NCI-H510A (cell line): ENCODE measurements around the gene MLYCD.

Source experiments
- DNase-seq: peaks from one replicate; lab custom pipeline; 2025; lab: John Stamatoyannopoulos, UW

The MLYCD gene

DNA sequence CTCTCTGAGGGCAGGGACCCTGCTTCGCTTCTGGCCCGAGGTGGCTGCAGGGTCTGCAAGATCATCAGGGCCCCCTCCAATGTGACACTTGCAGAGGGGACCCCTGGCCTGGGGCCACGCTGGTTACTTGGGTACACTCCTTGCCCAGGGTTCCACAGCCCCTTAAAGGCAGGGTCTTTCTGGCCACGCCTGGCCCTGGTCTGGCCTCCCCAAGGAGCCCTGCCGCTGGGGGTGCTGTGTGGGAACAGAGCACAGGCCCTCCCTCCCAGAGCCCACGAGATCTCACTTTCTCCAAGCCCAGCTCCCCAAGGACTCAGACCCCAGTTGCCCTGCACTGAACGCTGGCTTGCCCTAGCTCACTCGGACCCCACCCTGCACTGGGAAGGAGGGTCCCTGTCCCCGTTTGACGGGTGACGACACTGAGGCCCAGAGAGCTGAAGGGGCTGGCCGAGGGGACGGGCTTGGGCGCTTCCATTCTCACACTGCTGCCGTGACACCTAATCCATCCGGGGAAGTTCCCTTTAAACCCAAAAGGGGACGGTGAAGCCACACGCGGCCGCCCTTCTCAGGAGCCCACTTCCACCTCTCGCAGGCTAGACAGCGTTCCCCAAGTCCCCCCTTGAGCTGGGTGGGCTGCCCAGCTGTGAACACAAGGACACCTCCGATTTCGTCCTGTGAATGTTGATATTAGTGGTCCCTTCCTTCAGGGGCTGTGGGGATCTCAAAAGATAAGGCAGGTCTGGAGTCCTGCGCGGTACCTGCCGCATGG lies 27.2 kb downstream of the MLYCD start:
- DNase-seq = no peak

DNA sequence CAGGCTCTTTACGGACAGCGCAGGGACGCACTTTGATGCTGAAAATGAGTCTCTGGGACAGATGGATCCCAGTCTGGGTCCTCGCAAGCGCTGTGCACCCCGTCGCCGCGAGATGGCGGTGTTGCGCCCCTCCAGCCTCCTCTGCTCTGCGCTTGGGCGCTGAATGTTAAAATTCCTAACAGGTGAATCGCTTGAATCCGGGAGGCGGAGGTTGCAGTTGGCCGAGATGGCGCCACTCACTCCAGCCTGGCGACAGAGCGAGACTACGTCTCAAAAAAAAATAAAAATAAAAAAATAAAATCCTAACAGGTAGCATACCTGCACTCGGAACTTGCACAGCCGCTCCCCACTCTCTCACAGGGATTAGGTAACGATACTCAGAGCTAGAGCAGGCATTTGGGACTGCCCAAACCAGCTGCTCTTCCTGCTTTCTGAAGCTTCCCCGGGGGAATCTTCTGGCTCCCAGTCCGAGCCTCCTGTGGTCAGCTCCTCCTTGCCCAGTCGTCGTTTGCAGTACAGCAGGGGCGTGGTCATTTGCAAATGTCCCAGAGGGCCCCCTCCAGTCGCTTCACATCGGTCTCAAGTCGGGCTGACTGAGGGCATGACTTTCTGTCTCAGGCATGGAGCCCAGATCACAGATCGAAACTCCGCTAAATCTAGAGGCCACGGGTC lies 27.9 kb downstream of the MLYCD start:
- DNase-seq = no peak

DNA sequence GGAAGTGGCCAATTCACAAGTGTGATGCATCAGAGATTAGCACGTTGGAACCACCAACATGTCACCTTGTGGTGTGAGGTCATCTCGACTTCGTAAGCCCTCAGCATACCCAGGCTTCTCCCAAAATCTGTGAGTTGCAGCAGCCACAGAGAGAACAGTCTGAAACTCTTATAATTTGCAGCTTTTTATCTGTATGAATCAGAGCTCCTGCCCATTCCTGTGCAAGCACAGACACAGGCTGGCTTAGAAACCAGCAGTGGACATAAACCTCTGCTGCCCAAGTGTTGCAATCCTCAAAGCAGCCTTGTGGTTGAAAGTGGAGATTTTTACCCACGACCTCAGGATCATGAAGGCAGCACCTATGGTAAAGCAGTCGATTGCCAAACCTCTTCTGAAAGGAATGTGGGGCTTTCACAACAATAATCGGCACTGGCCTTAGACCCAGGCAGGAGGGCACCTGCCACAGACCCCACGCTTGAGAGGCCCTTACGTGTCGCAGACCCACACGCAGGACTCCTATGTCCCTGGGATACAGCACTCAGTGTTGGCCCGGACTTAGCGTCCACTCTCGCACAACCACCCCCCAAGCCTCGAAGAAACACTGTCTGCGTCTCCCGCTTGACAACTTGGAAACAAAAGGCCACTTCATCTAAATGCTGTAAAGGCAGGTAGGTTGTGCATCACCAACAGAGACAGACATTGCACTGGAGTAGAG lies 29.6 kb downstream of the MLYCD start:
- no peak for DNase-seq

DNA sequence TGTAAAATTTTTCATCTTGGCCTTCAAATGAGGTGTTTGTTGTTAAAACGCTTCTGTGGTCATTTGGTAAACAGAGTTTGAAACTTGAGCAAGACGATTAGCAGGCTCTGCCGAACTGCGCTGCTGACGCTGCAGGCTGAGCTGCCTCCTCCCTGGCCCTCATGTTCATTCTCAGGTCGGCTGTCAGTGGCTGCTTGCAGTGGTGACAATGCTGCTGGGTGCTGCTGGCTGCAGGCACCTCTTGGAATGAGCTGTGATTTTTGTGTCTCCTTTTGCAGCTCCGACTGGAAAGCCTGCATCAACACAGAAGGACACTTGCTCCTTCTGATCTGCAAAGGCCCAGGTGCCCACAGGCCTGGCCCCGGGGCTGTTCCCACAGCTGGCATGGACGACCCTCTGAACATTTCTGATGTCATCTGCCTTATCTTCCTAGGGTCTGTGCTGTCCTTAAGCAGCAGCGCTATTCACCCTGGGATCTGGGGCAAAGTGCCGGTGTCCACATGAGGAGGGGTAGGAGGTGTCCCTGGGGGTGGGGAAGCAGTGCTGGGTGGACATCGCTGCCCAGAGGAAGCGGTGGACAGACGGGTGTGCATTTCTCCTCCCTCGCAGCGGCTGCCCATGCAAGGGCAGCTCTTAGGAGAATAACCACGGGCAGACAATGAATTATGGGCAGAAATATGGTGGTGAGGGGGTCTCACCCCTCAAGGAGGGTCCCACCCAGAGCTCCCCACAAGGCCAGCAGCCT lies 31.1 kb downstream of the MLYCD start:
- DNase-seq = no peak

DNA sequence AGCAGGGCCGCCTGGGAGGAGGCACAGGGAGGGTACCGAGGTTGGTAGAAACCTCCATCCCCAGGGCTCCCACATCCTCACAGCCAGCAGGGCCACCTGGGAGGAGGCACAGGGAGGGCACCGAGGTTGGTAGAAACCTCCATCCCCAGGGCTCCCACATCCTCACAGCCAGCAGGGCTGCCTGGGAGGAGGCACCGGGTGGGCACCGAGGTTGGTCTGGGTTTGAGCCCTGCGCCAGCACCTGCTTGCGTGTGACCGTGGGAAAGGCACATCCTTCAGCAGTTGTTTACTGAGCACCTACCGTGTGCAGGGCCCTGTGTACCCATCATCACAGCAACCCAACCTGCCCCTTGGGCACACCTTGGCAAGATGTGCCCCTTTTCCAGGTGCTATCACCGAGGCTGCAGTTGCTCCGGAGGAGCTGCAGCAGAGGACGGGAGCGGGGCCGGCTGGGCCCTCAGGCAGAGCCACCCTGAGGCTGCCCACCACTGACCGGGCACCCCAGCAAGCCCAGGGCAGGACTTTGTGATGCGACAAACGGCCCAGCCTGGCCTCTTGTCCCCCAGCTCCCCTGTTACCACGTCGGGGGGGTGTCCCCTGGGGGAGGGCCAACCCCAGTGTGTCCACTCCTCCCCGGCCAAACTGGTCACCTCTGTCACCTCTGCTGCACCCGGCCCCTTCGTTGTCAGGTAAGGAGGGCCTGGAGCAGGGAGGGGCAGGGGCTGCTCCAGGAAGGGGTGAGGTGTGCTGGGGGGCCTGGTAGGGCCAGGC lies 32.0 kb downstream of the MLYCD start:
- no peak for DNase-seq

DNA sequence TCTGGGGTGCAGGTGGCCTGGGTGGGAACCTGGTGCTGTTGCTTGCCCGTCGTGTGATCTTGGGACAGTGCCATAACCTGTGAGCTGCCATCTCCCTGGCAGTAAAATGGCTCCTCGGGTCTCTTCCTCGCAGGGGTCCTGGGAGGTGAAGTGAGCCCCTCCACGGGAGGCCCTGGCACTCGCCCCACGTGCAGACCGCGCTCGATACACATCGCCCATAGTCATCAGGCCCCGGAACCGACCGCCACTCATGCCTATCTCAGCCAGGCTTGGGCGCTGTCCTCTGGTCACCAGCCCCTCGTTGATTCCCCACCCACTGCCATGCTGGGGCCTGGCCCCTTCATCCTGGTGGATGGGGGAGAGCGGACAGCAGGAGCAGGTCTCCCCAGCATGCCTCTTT lies 32.6 kb downstream of the MLYCD start:
- no peak for DNase-seq

DNA sequence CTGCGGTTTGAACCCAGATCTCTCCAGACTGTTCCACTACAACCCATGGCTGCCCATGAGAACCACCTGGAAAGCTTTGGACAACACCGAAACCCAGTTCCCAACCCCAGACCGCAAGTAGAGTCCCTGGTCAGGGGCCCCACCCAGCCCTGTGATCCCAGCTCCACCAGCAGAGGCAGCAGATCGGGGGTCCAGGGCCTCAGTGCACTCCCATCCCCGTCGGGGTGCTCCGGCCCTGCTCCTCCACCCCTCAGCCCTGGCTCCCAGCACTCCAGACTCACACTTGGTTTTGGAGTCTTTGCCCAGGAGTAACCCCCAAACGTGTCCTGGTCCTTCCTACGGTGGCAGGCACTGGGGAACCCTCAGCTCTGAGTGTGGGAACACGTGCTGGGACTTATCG lies 33.4 kb downstream of the MLYCD start:
- DNase-seq = no peak

DNA sequence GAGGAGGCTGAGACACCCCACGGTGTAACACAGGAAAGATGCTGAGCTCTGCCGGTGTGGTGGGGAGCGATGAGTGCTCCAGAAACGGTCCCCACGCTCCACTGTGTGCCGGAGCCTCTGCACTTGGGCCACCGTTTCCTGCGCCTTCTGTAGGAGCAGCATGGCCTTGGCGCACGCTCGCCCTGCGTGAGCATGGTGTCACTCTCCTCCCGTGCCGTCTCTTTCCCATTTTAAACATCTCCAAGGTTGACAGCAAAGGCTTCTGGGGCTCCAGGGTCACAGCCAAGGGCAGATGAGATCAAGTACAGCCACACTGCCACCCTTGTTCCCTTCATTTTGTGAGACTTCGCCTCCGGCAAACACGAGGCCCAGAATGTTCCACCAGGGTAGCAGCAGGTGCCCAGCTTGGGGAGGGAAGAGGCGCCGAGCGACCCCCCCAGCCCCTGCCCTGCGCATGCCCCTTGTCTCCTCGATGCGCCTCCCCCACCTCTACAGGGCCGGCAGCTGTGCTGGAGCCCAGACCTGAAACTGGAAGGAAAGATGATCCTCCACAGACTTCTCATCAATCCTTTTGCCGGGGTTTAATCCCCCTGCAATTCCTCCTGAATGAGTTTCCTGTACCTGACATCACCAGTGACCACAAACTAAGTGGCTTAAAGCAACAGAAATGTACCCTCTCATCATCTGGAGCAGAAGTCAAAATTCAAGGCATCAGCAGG lies 34.2 kb downstream of the MLYCD start:
- DNase-seq = no peak

DNA sequence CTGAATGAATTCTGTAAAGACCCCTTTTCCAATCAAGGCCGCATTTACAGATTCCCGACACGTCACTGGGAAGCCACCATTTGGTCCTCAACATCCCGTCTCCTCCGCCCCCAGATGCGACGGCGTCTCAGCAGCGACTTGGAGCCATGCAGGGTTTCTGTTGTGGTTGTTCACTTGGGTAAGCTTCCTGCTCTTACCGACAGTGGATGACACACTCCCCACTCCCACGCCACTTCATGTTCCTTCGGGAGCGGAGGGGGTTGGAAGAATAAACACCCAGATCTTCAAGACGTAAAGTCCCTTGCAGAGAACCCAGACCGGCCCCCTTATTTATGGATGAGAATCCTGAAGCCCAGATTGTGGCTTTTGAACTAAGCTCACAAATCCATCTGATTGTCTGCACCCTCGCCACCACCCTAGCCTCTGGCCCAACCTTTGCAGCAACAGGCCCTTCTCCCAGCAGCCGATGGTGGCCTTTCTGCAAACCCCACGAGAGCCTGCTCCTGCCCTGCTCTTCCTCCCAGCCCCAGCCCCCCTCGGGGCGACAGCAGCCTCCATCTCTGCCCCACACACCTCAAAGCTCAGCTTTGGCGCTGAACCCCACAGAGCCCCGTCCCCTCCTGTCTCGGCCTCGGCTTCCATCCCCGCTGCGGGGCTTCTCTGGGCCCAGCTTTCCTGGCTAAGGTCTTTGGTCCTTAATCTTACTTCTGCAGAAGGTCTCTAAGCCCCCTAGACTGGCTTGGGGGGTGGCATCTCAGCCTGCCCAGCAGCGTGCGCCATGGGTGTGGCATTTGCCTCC lies 35.2 kb downstream of the MLYCD start:
- no peak for DNase-seq

DNA sequence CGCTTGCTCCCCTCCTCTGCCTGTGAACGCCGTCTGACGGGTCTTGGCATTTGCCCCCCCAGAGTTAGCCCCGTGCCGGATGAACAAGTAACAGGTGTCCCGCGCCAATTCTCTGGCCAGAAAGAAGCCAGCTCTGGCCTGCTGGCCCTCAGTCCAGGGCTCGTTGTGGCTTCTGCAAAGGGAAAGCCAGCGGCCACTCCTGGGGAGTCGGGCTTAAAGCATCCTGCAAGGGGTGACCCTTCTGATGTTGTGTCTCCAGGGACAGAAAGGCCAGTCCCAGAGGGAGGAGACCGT lies 35.7 kb downstream of the MLYCD start:
- DNase-seq = no peak

DNA sequence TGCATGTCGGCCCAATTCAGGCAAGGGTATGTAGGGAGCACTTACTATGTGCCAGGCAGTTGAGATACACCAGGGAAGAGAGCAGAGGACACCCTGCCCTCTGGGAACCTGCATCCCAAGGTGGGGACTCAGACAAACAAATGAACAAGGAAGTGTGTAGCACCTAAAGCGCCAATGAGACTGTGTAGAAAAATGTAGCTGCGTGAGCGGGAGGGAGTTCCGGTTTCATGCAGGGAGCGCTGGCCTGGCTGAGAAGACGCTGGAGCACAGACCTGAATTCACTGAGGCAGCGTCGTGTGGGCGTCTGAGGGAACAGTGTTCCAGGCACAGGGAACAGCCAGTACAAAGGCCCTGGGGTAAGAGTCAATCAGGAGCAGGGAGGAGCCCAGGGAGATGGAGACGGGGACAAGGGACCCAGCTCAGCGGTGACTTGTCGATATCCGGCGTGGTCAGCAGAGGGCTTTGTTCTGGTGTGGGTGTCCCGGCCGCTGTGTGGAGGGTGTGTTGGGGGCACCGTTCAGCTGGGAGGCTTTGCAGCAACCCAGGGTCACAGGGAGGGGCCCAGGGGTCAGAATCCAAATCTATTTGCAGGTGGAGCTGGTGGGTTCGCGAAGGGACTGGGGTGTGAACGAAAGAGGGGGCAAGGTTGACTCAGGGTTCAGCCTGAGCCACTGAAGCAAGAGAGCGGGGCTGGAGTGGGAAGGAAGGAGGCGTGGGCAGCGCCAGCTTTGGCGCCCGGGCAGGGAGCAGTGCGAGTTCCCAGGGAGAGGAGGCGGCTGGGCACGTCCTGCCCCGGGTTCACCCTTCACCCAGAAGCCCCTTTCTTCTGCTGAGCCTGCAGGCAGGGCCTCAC lies 36.3 kb downstream of the MLYCD start:
- no peak for DNase-seq

DNA sequence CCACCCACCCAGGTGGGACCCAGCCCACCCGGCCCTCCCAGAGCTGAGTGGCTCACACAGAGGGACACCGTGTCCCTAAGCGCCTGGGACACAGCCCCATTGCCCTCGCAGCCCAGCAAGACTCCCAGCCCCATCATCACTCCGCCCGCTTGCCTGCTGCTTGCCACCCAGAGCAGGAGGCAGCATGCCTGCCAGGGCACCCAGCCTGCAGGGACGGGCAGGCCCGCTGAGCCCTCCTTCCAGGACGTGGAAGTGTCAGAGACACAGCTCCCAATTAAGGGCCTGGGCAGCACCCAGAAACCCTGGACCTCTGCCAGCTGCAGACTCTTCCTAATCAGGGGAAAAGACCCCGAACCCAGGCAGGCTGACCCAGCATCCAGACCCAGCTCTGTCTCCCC lies 36.9 kb downstream of the MLYCD start:
- no peak for DNase-seq

DNA sequence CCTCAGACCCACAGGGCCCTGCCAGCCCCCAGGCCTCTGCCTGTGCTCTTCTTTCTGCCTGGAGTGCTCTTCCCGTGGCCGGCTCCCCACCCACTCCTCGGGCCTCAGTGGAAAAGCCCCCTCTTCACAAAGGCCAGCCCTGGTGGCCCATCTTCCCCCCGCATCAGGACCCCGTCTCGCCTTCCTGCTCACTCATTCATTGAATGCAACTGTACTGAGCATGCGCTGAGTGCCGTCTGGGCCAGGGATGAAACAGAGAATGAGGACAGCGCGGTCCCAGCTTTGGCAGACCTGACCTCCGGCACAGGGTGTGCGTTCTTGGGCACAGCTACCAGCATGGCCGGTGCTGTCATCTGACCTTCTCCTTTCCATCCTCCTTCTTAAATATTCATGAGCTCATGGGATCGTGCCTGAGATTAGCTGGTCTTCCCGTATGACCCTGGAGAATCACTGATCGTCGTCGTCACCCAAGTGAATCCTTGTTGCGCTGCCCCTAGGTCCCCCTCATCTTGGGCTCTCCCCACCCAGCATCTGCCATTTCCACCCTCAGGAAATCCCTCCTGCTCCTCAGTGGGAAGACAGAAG lies 37.8 kb downstream of the MLYCD start:
- no peak for DNase-seq

DNA sequence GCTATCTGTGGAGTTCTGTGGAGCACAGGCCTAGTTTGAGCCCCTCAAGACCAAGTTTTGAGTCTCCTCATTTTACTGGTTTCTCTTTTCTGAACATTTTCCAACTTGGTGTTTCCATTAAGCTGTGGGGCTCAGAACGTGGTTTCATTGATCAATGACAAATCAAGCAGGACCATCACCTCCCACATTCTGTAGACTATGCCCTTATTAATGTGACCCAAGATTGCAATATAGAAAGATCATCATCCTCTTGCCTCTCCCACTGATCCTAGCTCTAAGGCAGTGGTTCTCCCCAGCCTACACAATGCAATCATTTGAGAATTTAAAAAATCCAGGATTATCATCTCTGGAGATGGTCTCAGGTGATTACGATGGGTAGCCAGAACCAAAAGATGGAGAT lies 38.4 kb downstream of the MLYCD start:
- no peak for DNase-seq

DNA sequence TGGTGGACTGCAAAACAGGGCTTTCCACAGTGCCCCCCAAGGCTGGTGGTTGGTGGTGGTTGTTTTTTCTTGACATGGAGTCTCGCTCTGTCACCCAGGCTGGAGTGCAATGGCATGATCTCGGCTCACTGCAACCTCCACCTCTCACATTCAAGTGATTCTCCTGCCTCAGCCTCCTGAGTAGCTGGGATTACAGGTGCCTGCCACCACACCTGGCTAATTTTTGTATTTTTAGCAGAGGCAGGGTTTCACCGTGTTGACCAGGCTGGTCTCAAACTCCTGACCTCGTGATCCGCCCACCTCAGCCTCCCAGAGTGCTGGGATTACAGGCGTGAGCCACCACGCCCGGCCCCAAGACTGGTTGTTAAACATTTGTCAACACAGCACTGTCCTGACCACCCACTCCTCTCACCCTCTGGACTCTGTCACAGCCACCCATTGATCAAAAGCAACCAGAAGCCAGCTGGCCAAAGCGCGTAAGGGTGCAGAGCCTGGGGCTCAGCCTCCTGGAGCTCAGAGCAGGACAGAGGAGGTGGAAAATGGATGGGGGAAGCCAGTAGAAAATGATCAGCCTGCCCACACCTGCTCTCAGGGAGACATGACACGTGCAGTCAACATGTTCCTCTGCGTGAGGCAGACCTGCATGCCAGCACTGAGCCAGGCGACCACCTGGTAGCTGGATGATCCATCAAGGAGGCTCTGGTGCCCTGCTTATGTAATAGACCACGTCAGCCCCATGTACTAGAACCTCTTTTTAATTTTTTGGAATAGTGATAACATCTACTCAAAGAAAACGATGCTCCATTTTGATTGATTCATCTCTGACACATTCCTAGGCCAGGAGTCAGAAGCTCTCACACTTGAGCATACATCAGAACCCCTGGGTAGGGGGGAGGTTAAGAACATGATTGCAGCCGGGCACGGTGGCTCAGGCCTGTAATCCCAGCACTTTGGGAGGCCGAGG lies 39.3 kb downstream of the MLYCD start:
- no peak for DNase-seq

DNA sequence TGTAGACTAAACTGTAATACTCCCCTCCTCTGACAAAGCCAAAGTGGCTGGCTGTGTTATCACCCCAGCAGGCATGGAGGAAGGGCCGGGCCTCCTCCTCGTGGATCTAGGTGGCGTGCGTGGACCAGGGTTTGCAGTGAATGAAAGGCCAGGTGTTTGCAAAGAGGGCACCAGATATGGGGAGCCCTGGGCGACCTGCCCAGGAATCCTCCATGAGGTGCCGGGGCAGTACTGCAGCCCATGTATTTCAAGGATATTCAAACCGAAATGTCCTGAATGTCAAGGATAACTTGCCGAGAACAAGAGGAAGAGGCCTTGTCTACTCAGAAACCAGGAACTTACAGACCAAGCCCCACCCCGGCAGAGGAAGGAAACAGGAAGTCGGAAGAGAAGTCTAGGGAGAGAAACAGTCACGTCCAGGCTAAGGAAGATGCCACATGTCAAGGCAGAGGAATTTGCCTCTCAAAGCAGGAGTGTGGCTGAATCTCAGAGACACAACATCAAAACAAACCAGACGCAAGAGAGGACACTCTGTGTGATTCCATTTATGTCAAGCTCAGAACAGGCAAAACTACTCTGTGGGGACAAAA lies 40.4 kb downstream of the MLYCD start:
- no peak for DNase-seq

DNA sequence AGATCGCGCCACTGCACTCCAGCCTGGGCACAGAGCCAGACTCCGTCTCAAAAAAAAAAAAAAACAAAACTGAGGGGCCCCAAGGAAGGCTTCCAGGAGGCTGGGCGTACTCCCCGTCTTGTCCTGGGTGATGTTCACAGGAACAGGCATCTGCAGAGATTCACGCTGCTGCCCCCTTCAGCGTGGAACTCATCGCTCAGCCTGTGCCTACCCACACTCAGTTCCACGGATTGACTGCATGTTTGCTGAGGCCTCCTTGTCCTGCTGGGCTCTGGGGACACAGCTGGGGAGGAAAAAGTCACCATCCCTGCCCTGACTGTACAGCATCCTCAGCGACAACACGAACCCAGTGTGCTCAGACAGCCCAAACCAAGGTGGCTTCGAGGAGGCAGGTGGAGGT lies 41.2 kb downstream of the MLYCD start:
- no peak for DNase-seq
